Measurements from ENCODE around the gene GMDS. TPM values are rescaled to one million over a fixed set of nuclear protein-coding genes. Genes with fewer than 3 reads are reported as not detected.

GMDS gene
- total RNA-seq, 6 experiments from 2014 or later = 13.2 to 18.0 (median 14.7) TPM

DNA sequence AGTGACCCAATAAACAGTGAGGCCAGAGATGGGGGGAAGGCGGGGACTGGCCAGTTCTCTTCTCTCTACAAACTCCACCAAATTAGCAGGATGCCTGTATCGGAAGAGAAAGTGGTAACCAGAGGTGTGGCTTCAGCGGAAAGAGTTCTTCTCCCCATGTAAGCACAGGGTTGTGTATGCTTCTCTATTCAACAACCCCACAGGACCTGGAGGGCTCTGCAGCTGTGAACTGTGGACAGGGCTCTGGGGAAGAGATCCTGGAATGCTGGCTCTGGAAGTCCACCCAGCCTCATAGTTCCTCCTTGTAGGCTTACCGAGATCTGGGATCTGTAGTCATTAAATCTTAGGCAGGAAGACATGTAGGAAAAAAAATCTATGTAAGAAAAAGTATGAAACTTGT is 449.5 kb downstream of the GMDS start:
- Mint-ChIP-seq H3K9me3 (no peaks in the 10 kb centered on the region), H3K4me1 (ENCODE audit: low read depth) (peaks cover 27% of the 10 kb centered on the region), H3K27me3 (ENCODE audit: insufficient read depth) (no peaks in the 10 kb centered on the region; the same call in 1 of the 2 replicates), H3K36me3 (ENCODE audit: low read depth) (no peaks in the 10 kb centered on the region), H3K4me3 (no peak overlapping the region), H3K27ac (no peak overlapping the region)
- TF ChIP-seq, protein P1, sequence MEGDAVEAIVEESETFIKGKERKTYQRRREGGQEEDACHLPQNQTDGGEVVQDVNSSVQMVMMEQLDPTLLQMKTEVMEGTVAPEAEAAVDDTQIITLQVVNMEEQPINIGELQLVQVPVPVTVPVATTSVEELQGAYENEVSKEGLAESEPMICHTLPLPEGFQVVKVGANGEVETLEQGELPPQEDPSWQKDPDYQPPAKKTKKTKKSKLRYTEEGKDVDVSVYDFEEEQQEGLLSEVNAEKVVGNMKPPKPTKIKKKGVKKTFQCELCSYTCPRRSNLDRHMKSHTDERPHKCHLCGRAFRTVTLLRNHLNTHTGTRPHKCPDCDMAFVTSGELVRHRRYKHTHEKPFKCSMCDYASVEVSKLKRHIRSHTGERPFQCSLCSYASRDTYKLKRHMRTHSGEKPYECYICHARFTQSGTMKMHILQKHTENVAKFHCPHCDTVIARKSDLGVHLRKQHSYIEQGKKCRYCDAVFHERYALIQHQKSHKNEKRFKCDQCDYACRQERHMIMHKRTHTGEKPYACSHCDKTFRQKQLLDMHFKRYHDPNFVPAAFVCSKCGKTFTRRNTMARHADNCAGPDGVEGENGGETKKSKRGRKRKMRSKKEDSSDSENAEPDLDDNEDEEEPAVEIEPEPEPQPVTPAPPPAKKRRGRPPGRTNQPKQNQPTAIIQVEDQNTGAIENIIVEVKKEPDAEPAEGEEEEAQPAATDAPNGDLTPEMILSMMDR (IDR thresholded peaks at IDR 0.05) = no peak
- DNase-seq = no peak

GRCh38 chr6:1792989-1793388 is 452.4 kb downstream of the GMDS start:
- Mint-ChIP-seq H3K9me3 (no peaks in the 10 kb centered on the region), H3K4me3 (no peak overlapping the region), H3K4me1 (ENCODE audit: low read depth) (peaks cover 35% of the 10 kb centered on the region), H3K27me3 (ENCODE audit: insufficient read depth) (no peaks in the 10 kb centered on the region), H3K27ac (no peak overlapping the region), H3K36me3 (ENCODE audit: low read depth) (no peaks in the 10 kb centered on the region)
- peak; percentile 12 for DNase-seq
- TF ChIP-seq, protein P1 (IDR thresholded peaks at IDR 0.05) = peak; percentile 64

DNA sequence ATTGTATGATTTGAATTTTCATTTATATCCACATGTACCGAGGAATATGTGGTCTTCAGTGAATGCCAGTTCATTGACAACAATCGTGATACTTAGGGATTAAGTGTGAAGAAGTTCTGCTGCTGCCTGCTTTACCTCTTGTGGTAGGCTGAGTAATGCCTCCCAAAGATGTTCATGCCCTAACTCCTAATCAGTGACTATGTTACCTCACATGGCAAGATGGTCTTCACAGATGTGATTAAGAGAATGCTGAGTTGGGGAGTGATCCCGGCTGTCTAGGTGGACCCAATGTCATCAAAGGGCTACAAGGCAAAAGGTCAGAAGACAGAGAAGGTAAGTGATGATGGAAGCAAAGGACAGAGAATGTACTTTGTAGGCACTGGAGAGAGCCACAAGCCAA is 454.7 kb downstream of the GMDS start:
- Mint-ChIP-seq H3K4me3 (no peak overlapping the region), H3K27ac (no peak overlapping the region)
- TF ChIP-seq, protein P1 (IDR thresholded peaks at IDR 0.05) = no peak

DNA sequence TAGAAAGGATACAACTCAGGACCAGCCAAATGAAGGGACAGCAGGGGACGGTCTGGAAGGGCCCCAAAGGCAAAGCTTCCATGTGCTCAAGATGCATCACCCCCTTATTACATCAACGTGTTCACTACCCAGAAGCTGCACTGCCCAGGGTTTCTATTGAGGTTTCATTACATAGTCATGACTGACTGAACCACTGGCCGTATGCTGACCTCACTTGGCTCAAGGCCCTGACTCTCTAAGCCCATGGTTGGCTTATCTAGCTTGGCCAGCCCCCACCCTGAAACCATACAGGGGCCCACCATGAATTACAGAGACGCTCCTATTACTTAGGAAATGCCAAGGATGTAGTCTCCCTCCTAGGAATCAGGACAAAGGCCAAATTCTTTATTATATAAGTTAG is 456.3 kb downstream of the GMDS start:
- Mint-ChIP-seq H3K4me1 (ENCODE audit: low read depth) (peaks cover 26% of the 10 kb centered on the region), H3K27ac (no peak overlapping the region), H3K9me3 (no peaks in the 10 kb centered on the region), H3K36me3 (ENCODE audit: low read depth) (no peaks in the 10 kb centered on the region), H3K4me3 (no peak overlapping the region), H3K27me3 (ENCODE audit: insufficient read depth) (no peaks in the 10 kb centered on the region)
- no peak for DNase-seq
- TF ChIP-seq, protein P1 (IDR thresholded peaks at IDR 0.05) = no peak

More for the DNA sequence above, 454.7 kb downstream of the GMDS start:
- H3K9me3 Mint-ChIP-seq = no peaks in the 10 kb centered on the region
- peaks cover 26% of the 10 kb centered on the region for H3K4me1 Mint-ChIP-seq (ENCODE audit: low read depth)
- H3K27me3 Mint-ChIP-seq (ENCODE audit: insufficient read depth) = no peaks in the 10 kb centered on the region
- DNase-seq = no peak
- H3K36me3 Mint-ChIP-seq (ENCODE audit: low read depth) = no peaks in the 10 kb centered on the region

- no peaks in the 10 kb centered on the region for H3K27me3 Mint-ChIP-seq (ENCODE audit: insufficient read depth)
- no peaks in the 10 kb centered on the region for H3K36me3 Mint-ChIP-seq (ENCODE audit: low read depth)
- no peak overlapping the region for H3K4me3 Mint-ChIP-seq
- peaks cover 26% of the 10 kb centered on the region for H3K4me1 Mint-ChIP-seq (ENCODE audit: low read depth)
- peak; percentile 12 for DNase-seq
- no peaks in the 10 kb centered on the region for H3K9me3 Mint-ChIP-seq
- no peak overlapping the region for H3K27ac Mint-ChIP-seq
- TF ChIP-seq, protein P1 (IDR thresholded peaks at IDR 0.05) = no peak
Measured at GRCh38 chr6:1787894-1788293, 457.5 kb downstream of the GMDS start.
